AG20443 (cell line): ENCODE data around the gene NUP133.
A peak's percentile ranks its signal among the peaks of the same experiment; 100 is the strongest.
"Not testable (repeated sequence)": the region's sequence is repeated elsewhere in the genome, so short reads cannot be mapped to it uniquely, and the experiment has no call there.

Experiments
- DNase-seq: peaks from one replicate; pipeline ENCODE4 v3.0.0; 2012; ENCODE audit warnings: low spot score, mixed read lengths

The NUP133 gene

GRCh38 chr1:229507951-229508822 is at the start of gene NUP133:
NUP133 (minus strand) TSS chr1:229508341; CDS start chr1:229508249, 92 bp downstream.
- peak; percentile 98 for DNase-seq

GRCh38 chr1:229557200-229557850 is 49.2 kb upstream of the NUP133 start:
- DNase-seq = peak; percentile 42

- no peak for DNase-seq
Observed at GRCh38 chr1:229554886-229555621, 46.9 kb upstream of the NUP133 start.

GRCh38 chr1:229553621-229554130 is 45.5 kb upstream of the NUP133 start:
- no peak for DNase-seq

GRCh38 chr1:229552732-229553131 is 44.6 kb upstream of the NUP133 start:
- no peak for DNase-seq

GRCh38 chr1:229550812-229551567 is 42.8 kb upstream of the NUP133 start:
- no peak for DNase-seq

- DNase-seq = no peak
Observed at GRCh38 chr1:229547542-229547941, 39.4 kb upstream of the NUP133 start.

- no peak for DNase-seq
Observed at GRCh38 chr1:229544587-229544986, 36.4 kb upstream of the NUP133 start.

GRCh38 chr1:229539863-229540506 is 31.8 kb upstream of the NUP133 start:
- no peak for DNase-seq

- no peak for DNase-seq
Observed at GRCh38 chr1:229538945-229539344, 30.8 kb upstream of the NUP133 start.

- DNase-seq = no peak
Observed at GRCh38 chr1:229537894-229538293, 29.8 kb upstream of the NUP133 start.

- DNase-seq = no peak
Observed at GRCh38 chr1:229536982-229537381, 28.8 kb upstream of the NUP133 start.

- DNase-seq = no peak
Observed at GRCh38 chr1:229535230-229535629, 27.1 kb upstream of the NUP133 start.

- DNase-seq = no peak
Observed at GRCh38 chr1:229531326-229531725, 23.2 kb upstream of the NUP133 start.

GRCh38 chr1:229529639-229530038 is 21.5 kb upstream of the NUP133 start:
- DNase-seq = no peak

GRCh38 chr1:229526695-229527094 is 18.6 kb upstream of the NUP133 start:
- DNase-seq = no peak

GRCh38 chr1:229523052-229523451 is 14.9 kb upstream of the NUP133 start:
- DNase-seq = no peak

- DNase-seq = peak; percentile 85
Observed at GRCh38 chr1:229514578-229515275, 6.6 kb upstream of the NUP133 start.

- not testable (repeated sequence) for DNase-seq
Observed at GRCh38 chr1:229511625-229512024, 3.5 kb upstream of the NUP133 start.

- not testable (repeated sequence) for DNase-seq
Observed at GRCh38 chr1:229511201-229511600, 3.1 kb upstream of the NUP133 start.
